PC-3 (cell line): ENCODE measurements around the gene CRLF1. TPM values are rescaled to one million over a fixed set of nuclear protein-coding genes. Genes with fewer than 3 reads are reported as not detected.

Source experiments
- ATAC-seq: fragments of 200-7000 bp; cut with Tn5 transposase; 2 replicates; pipeline ENCODE4 v1.9.1; 2020; ENCODE audit warnings: mild to moderate bottlenecking, moderate library complexity
- BruUV-seq: library from RNA; stranded (reverse); fragments of 400-500 nt; replicated peaks from 2 replicates; lab custom pipeline; 2021; lab: Mats Ljungman, UMichigan
- CTCF ChIA-PET: fragments of 300-600 bp; sonication (Branson Sonifier 250); formaldehyde crosslinking; loops from one replicate; lab custom pipeline; 2022; ENCODE audit warnings: antibody characterized with exemption; lab: Charles Lee
- POLR2A ChIA-PET: fragments of 300-600 bp; sonication (Branson Sonifier 250); formaldehyde crosslinking; loops from one replicate; lab custom pipeline; 2022; ENCODE audit warnings: antibody characterized with exemption; ENCODE audit not compliant: unreplicated experiment; lab: Charles Lee
- DNase-seq: peaks from one replicate; pipeline ENCODE4 v3.0.0-alpha.2; 2015
- H2AFZ ChIP-seq: fragments of 300-600 bp; sonication (generic); 2 replicates; pipeline ENCODE4 v1.6.0; 2016; ENCODE audit warnings: antibody characterized with exemption, low read length
- H3F3A ChIP-seq: fragments of 300-600 bp; sonication (generic); one replicate; pipeline ENCODE4 v1.6.0; 2017; ENCODE audit warnings: antibody characterized with exemption, low read length, control low read depth, mild to moderate bottlenecking; ENCODE audit not compliant: unreplicated experiment
- H3K27ac ChIP-seq: fragments of 300-600 bp; sonication (generic); 2 replicates; pipeline ENCODE4 v1.5.1; 2016; ENCODE audit warnings: mild to moderate bottlenecking, low read length
- H3K27me3 ChIP-seq: fragments of 300-600 bp; sonication (generic); 2 replicates; pipeline ENCODE4 v1.6.1; 2016; ENCODE audit warnings: low read length, mixed read lengths
- H3K36me3 ChIP-seq: fragments of 300-600 bp; sonication (generic); 2 replicates; pipeline ENCODE4 v1.6.1; 2016; ENCODE audit warnings: low read depth, mixed run types, low read length, mixed read lengths
- H3K4me1 ChIP-seq: fragments of 300-600 bp; sonication (generic); 2 replicates; pipeline ENCODE4 v1.5.1; 2016; ENCODE audit warnings: low read length; ENCODE audit not compliant: insufficient read depth
- H3K4me2 ChIP-seq: fragments of 300-600 bp; sonication (generic); 2 replicates; pipeline ENCODE4 v1.6.0; 2016; ENCODE audit warnings: low read length
- H3K4me3 ChIP-seq: fragments of 300-600 bp; sonication (generic); 2 replicates; pipeline ENCODE4 v1.5.1; 2016; ENCODE audit warnings: mild to moderate bottlenecking, low read length, mixed read lengths
- H3K79me2 ChIP-seq: fragments of 300-600 bp; sonication (generic); 2 replicates; pipeline ENCODE4 v1.6.1; 2017; ENCODE audit warnings: low read length, mixed read lengths
- H3K9ac ChIP-seq: fragments of 300-600 bp; sonication (generic); 2 replicates; pipeline ENCODE4 v1.6.0; 2016; ENCODE audit warnings: mild to moderate bottlenecking, low read length
- H3K9me2 ChIP-seq: fragments of 300-600 bp; sonication (generic); replicated peaks from 2 replicates; pipeline ENCODE4 v1.6.1; 2016; ENCODE audit warnings: mixed run types, low read length, mixed read lengths
- H3K9me3 ChIP-seq: fragments of 300-600 bp; sonication (generic); 2 replicates; pipeline ENCODE4 v1.6.1; 2016; ENCODE audit warnings: low read length, mixed read lengths
- H4K20me1 ChIP-seq: fragments of 300-600 bp; sonication (generic); 2 replicates; pipeline ENCODE4 v1.6.1; 2016; ENCODE audit warnings: low read length, mixed read lengths
- EZH2 ChIP-seq: fragments of 300-600 bp; sonication (generic); IDR thresholded peaks from one replicate; pipeline ENCODE4 v1.6.1; 2017; ENCODE audit warnings: antibody characterized with exemption, mild to moderate bottlenecking, low read length; ENCODE audit not compliant: unreplicated experiment
- EZH2phosphoT487 ChIP-seq: fragments of 300-600 bp; sonication (generic); IDR thresholded peaks from 2 replicates; pipeline ENCODE4 v1.6.1; 2018; ENCODE audit warnings: mild to moderate bottlenecking, antibody characterized with exemption, low read length, borderline replicate concordance
- intact Hi-C: fragments of 100-400 bp; cut with micrococcal nuclease; formaldehyde crosslinking; loops from 2 replicates; pipeline ENCODE4 v1.9.0; 2023
- total RNA-seq: library from RNA; depleted of rRNA; stranded (reverse); fragments of >200 nt; gene quantifications from 2 replicates; pipeline ENCODE4 v1.2.3, GENCODE V29; 2014
- TF ChIP-seq, protein P1 (sequence below): fragments of 300-600 bp; sonication (generic); conservative IDR thresholded peaks from 2 replicates; pipeline ENCODE4 v1.5.1; 2017; ENCODE audit warnings: antibody characterized with exemption, low read depth, mild to moderate bottlenecking, low read length

The CRLF1 gene
- total RNA-seq, 1 experiment from 2014 or later = 2.6 TPM

- no peak overlapping the region for H3K4me3 ChIP-seq
- TF ChIP-seq, protein P1, sequence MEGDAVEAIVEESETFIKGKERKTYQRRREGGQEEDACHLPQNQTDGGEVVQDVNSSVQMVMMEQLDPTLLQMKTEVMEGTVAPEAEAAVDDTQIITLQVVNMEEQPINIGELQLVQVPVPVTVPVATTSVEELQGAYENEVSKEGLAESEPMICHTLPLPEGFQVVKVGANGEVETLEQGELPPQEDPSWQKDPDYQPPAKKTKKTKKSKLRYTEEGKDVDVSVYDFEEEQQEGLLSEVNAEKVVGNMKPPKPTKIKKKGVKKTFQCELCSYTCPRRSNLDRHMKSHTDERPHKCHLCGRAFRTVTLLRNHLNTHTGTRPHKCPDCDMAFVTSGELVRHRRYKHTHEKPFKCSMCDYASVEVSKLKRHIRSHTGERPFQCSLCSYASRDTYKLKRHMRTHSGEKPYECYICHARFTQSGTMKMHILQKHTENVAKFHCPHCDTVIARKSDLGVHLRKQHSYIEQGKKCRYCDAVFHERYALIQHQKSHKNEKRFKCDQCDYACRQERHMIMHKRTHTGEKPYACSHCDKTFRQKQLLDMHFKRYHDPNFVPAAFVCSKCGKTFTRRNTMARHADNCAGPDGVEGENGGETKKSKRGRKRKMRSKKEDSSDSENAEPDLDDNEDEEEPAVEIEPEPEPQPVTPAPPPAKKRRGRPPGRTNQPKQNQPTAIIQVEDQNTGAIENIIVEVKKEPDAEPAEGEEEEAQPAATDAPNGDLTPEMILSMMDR = no peak
- TF ChIP-seq EZH2phosphoT487 (no peak), EZH2 (no peak)
- H3K4me2 ChIP-seq = no peak overlapping the region
- H3K79me2 ChIP-seq = no peaks in the 10 kb centered on the region
- no peaks in the 10 kb centered on the region for H3K9me2 ChIP-seq
- intact Hi-C loops = no loop called here
- no peaks in the 10 kb centered on the region for H3F3A ChIP-seq
- no peak for ATAC-seq
- H3K9me3 ChIP-seq = no peaks in the 10 kb centered on the region
- no peak overlapping the region for H3K9ac ChIP-seq
- no TSS peak for BruUV-seq
- no peaks in the 10 kb centered on the region for H4K20me1 ChIP-seq
- DNase-seq = no peak
- H3K4me1 ChIP-seq = peaks cover 4% of the 10 kb centered on the region; the same call in 1 of the 2 replicates
- H3K27ac ChIP-seq = no peak overlapping the region
- ChIA-PET CTCF (no interaction called here), POLR2A (no interaction called here)
- peaks cover 5% of the 10 kb centered on the region for H3K27me3 ChIP-seq
- no peak overlapping the region for H2AFZ ChIP-seq
- H3K36me3 ChIP-seq = no peaks in the 10 kb centered on the region
Observed at GRCh38 chr19:18599485-18599884, 7.1 kb downstream of the CRLF1 start.

- no peaks in the 10 kb centered on the region for H3K79me2 ChIP-seq
- no peaks in the 10 kb centered on the region for H3K27me3 ChIP-seq
- BruUV-seq = no TSS peak
- POLR2A ChIA-PET = no interaction called here
- no peak for DNase-seq
- H4K20me1 ChIP-seq = no peaks in the 10 kb centered on the region
- H3K9ac ChIP-seq = no peak overlapping the region
- CTCF ChIA-PET = no interaction called here
- no peak for ATAC-seq
- no peak overlapping the region for H3K27ac ChIP-seq
- no peak overlapping the region for H2AFZ ChIP-seq
- TF ChIP-seq EZH2phosphoT487 (no peak), EZH2 (no peak)
- TF ChIP-seq, protein P1 = no peak
- no peaks in the 10 kb centered on the region for H3K9me3 ChIP-seq
- H3K4me1 ChIP-seq = peaks cover 9% of the 10 kb centered on the region; the same call in 1 of the 2 replicates
- H3K9me2 ChIP-seq = no peaks in the 10 kb centered on the region
- H3K36me3 ChIP-seq = no peaks in the 10 kb centered on the region
- H3F3A ChIP-seq = no peaks in the 10 kb centered on the region
- H3K4me3 ChIP-seq = no peak overlapping the region
- H3K4me2 ChIP-seq = no peak overlapping the region
- intact Hi-C loops = no loop called here
Observed at GRCh38 chr19:18597809-18598660, 8.6 kb downstream of the CRLF1 start.

GRCh38 chr19:18596752-18597157 lies 9.8 kb downstream of the CRLF1 start:
- intact Hi-C loops = no loop called here
- TF ChIP-seq EZH2 (no peak), EZH2phosphoT487 (no peak)
- TF ChIP-seq, protein P1 = no peak
- BruUV-seq = no TSS peak
- ChIA-PET POLR2A (no interaction called here), CTCF (interaction anchor here (0.6 kb wide), 1 partner anchor 166 kb away, joined by 3 read pairs; no protein-coding TSS in a partner anchor)
- Histone ChIP-seq H4K20me1 (no peaks in the 10 kb centered on the region), H3K27me3 (no peaks in the 10 kb centered on the region), H3K9me2 (no peaks in the 10 kb centered on the region), H3K4me2 (peak overlapping the region; percentile 63), H3K36me3 (no peaks in the 10 kb centered on the region), H3K4me1 (peaks cover 9% of the 10 kb centered on the region; the same call in 1 of the 2 replicates), H3F3A (no peaks in the 10 kb centered on the region), H3K9me3 (no peaks in the 10 kb centered on the region), H2AFZ (no peak overlapping the region), H3K27ac (no peak overlapping the region), H3K9ac (no peak overlapping the region), H3K79me2 (no peaks in the 10 kb centered on the region), H3K4me3 (0 out of 2 replicates have a peak overlapping the region, but pooled peaks have one; percentile 40)
- peak; percentile 61 for DNase-seq
- ATAC-seq = peak; percentile 72
